ENCODE results near the gene RNASE7. TPM values are rescaled to one million over a fixed set of nuclear protein-coding genes. Genes with fewer than 3 reads are reported as not detected.
"Not testable (repeated sequence)": the region's sequence is repeated elsewhere in the genome, so short reads cannot be mapped to it uniquely, and the experiment has no call there.

Gene RNASE7
- polyA plus RNA-seq, 4 donors = 0.55 to 0.91 (median 0.74) TPM

GRCh38 chr14:21040941-21041340 lies 1.2 kb upstream of the RNASE7 start:
- DNase-seq (ENCODE audit: low read depth in 4 of 4, low spot score in 3 of 4) = not testable (repeated sequence)

GRCh38 chr14:21042918-21043317 lies 756 bp downstream of the RNASE7 start:
- DNase-seq (ENCODE audit: low read depth in 4 of 4, low spot score in 3 of 4) = no peak

GRCh38 chr14:21043387-21043973 lies 1.3 kb downstream of the RNASE7 start:
- no peak for DNase-seq (ENCODE audit: low read depth in 4 of 4, low spot score in 3 of 4)

GRCh38 chr14:21043974-21044618 lies 1.9 kb downstream of the RNASE7 start:
- DNase-seq (ENCODE audit: low read depth in 4 of 4, low spot score in 3 of 4) = no peak

GRCh38 chr14:21047378-21047781 lies 5.2 kb downstream of the RNASE7 start:
- no peak for DNase-seq (ENCODE audit: low read depth in 4 of 4, low spot score in 3 of 4)

GRCh38 chr14:21048638-21049037 lies 6.5 kb downstream of the RNASE7 start:
- DNase-seq (ENCODE audit: low read depth in 4 of 4, low spot score in 3 of 4) = no peak

GRCh38 chr14:21049271-21049673 lies 7.1 kb downstream of the RNASE7 start:
- no peak for DNase-seq (ENCODE audit: low read depth in 4 of 4, low spot score in 3 of 4)

- DNase-seq (ENCODE audit: low read depth in 4 of 4, low spot score in 3 of 4) = no peak
These were observed 8.4 kb downstream of the RNASE7 start for GRCh38 chr14:21050597-21050996.

- no peak for DNase-seq (ENCODE audit: low read depth in 4 of 4, low spot score in 3 of 4)
These were observed 11.3 kb downstream of the RNASE7 start for GRCh38 chr14:21053184-21054122.

GRCh38 chr14:21054123-21054767 lies 12.1 kb downstream of the RNASE7 start:
- DNase-seq (ENCODE audit: low read depth in 4 of 4, low spot score in 3 of 4) = no peak

- DNase-seq (ENCODE audit: low read depth in 4 of 4, low spot score in 3 of 4) = no peak
These were observed 12.6 kb downstream of the RNASE7 start for GRCh38 chr14:21054768-21055145.

- DNase-seq (ENCODE audit: low read depth in 4 of 4, low spot score in 3 of 4) = no peak
These were observed 13.4 kb downstream of the RNASE7 start for GRCh38 chr14:21055432-21056117.

GRCh38 chr14:21056520-21057163 lies 14.5 kb downstream of the RNASE7 start:
- no peak for DNase-seq (ENCODE audit: low read depth in 4 of 4, low spot score in 3 of 4)

GRCh38 chr14:21057803-21058675 lies 15.9 kb downstream of the RNASE7 start, which contains the start of gene RNASE8:
RNASE8 (plus strand) TSS chr14:21057822; CDS start chr14:21057893, 71 bp downstream.
- DNase-seq (ENCODE audit: low read depth in 4 of 4, low spot score in 3 of 4) = no peak

- no peak for DNase-seq (ENCODE audit: low read depth in 4 of 4, low spot score in 3 of 4)
These were observed 16.7 kb downstream of the RNASE7 start for GRCh38 chr14:21058903-21059302.

GRCh38 chr14:21059842-21060613 lies 17.9 kb downstream of the RNASE7 start:
- DNase-seq (ENCODE audit: low read depth in 4 of 4, low spot score in 3 of 4) = no peak

- DNase-seq (ENCODE audit: low read depth in 4 of 4, low spot score in 3 of 4) = no peak
These were observed 18.6 kb downstream of the RNASE7 start for GRCh38 chr14:21060614-21061346.

- no peak for DNase-seq (ENCODE audit: low read depth in 4 of 4, low spot score in 3 of 4)
These were observed 19.1 kb downstream of the RNASE7 start for GRCh38 chr14:21061347-21061668.
